Endothelial cell of umbilical vein (primary cell): ENCODE data around the gene PRPF31. TPM values are rescaled to one million over a fixed set of nuclear protein-coding genes. Genes with fewer than 3 reads are reported as not detected.
A peak's percentile ranks its signal among the peaks of the same experiment; 100 is the strongest.

Source experiments
- BruUV-seq: library from RNA; stranded (reverse); fragments of 400-500 nt; replicated peaks from 2 replicates; lab custom pipeline; 2021; lab: Mats Ljungman, UMichigan
- CTCF ChIA-PET: fragments of 300-600, 350-600 bp; sonication (Branson Sonifier 250); formaldehyde crosslinking; loops from one replicate; lab custom pipeline; 2021; ENCODE audit warnings: antibody characterized with exemption, inconsistent platforms; lab: Charles Lee
- POLR2A ChIA-PET: fragments of 300-600, 350-600 bp; sonication (Branson Sonifier 250); formaldehyde crosslinking; loops from one replicate; lab custom pipeline; 2021; ENCODE audit warnings: antibody characterized with exemption, inconsistent platforms; lab: Charles Lee
- DNase-seq: peaks from one replicate; pipeline ENCODE4 v3.0.0-alpha.2; 2011; ENCODE audit warnings: low read depth, low spot score
- FAIRE-seq: peaks from 2 replicates; lab custom pipeline; 2011; peaks lifted over from hg19 to GRCh38; lab: Jason Lieb, UNC
- H2AFZ ChIP-seq: 2 replicates; pipeline ENCODE4 v1.6.0; 2012; ENCODE audit warnings: low read depth, low read length, control low read depth, inconsistent platforms
- H3K27ac ChIP-seq: 2 replicates; pipeline ENCODE4 v1.5.1; 2011; ENCODE audit warnings: low read depth, mild to moderate bottlenecking, control low read depth, low read length, moderate library complexity; ENCODE audit not compliant: insufficient read depth
- H3K27me3 ChIP-seq, 2 experiments: 2 replicates each; pipeline versions ENCODE4 v1.6.0 to v1.6.1; 2011; ENCODE audit warnings: low read length in 2 of 2, mixed read lengths in 1 of 2; ENCODE audit not compliant: control insufficient read depth in 2 of 2, insufficient read depth in 2 of 2
- H3K36me3 ChIP-seq, 2 experiments: 2 replicates in 1 of 2; 3 replicates in 1 of 2; pipeline ENCODE4 v1.5.1; 2011; ENCODE audit warnings: low read length in 2 of 2, mild to moderate bottlenecking in 1 of 2, moderate library complexity in 1 of 2; ENCODE audit not compliant: control insufficient read depth in 2 of 2, insufficient read depth in 2 of 2; ENCODE audit errors: extremely low read depth in 1 of 2
- H3K4me1 ChIP-seq: 3 replicates; pipeline ENCODE4 v1.5.1; 2011; ENCODE audit warnings: mild to moderate bottlenecking, low read length; ENCODE audit not compliant: control insufficient read depth, insufficient read depth; ENCODE audit errors: extremely low read depth
- H3K4me2 ChIP-seq: 2 replicates; pipeline ENCODE4 v1.6.1; 2011; ENCODE audit warnings: low read length, control low read depth, mixed read lengths; ENCODE audit not compliant: insufficient read depth
- H3K4me3 ChIP-seq, 3 experiments: fragments of 200-600 bp in 1 of 3; sonication (generic), shearing (Covaris generic) in 1 of 3; replicated peaks in 1 of 3; 2 replicates each; pipeline ENCODE4 v1.5.1; 2011 to 2016; ENCODE audit warnings: control low read depth in 3 of 3, low read length in 3 of 3, mild to moderate bottlenecking in 2 of 3, inconsistent platforms in 1 of 3, low read depth in 1 of 3, moderate library complexity in 1 of 3; ENCODE audit not compliant: insufficient read depth in 1 of 3
- H3K79me2 ChIP-seq: 2 replicates; pipeline ENCODE4 v1.6.0; 2012; ENCODE audit warnings: low read length, inconsistent platforms; ENCODE audit not compliant: control insufficient read depth, insufficient read depth
- H3K9ac ChIP-seq: replicated peaks from 2 replicates; pipeline ENCODE3; 2011; ENCODE audit warnings: low read length, control low read depth; ENCODE audit not compliant: insufficient read depth; ENCODE audit errors: extremely low read depth
- H3K9me1 ChIP-seq: replicated peaks from 3 replicates; pipeline ENCODE4 v1.6.0; 2011; ENCODE audit warnings: mild to moderate bottlenecking, low read length; ENCODE audit not compliant: control insufficient read depth, insufficient read depth; ENCODE audit errors: extremely low read depth
- H3K9me3 ChIP-seq: replicated peaks from 2 replicates; pipeline ENCODE4 v1.5.1; 2012; ENCODE audit warnings: low read length, inconsistent platforms; ENCODE audit not compliant: control insufficient read depth, insufficient read depth
- H4K20me1 ChIP-seq: replicated peaks from 2 replicates; pipeline ENCODE3; 2011; ENCODE audit warnings: mild to moderate bottlenecking, low read length; ENCODE audit not compliant: control insufficient read depth, insufficient read depth; ENCODE audit errors: extremely low read depth
- EZH2 ChIP-seq: IDR thresholded peaks from 2 replicates; pipeline ENCODE4 v1.6.1; 2012; ENCODE audit warnings: borderline replicate concordance, low read depth, mild to moderate bottlenecking, moderate library complexity, low read length, inconsistent platforms; ENCODE audit not compliant: severe bottlenecking
- GATA2 ChIP-seq: IDR thresholded peaks from 2 replicates; pipeline ENCODE4 v1.7.0; 2011; ENCODE audit warnings: low read depth, mild to moderate bottlenecking, moderate library complexity, mixed read lengths, low read length; ENCODE audit not compliant: insufficient read length, insufficient read depth
- JUN ChIP-seq: IDR thresholded peaks from 2 replicates; pipeline ENCODE4 v1.6.1; 2011; ENCODE audit warnings: borderline replicate concordance, low read depth; ENCODE audit not compliant: insufficient read length, insufficient read depth
- MYC ChIP-seq: IDR thresholded peaks from one replicate; pipeline ENCODE4 v1.6.1; 2011; ENCODE audit warnings: mild to moderate bottlenecking, low read depth, low read length
- POLR2A ChIP-seq: IDR thresholded peaks from 2 replicates; pipeline ENCODE4 v1.6.1; 2012; ENCODE audit warnings: low read depth, mild to moderate bottlenecking, control low read depth, low read length
- POLR2AphosphoS5 ChIP-seq: IDR thresholded peaks from 2 replicates; pipeline ENCODE4 v1.6.1; 2012; ENCODE audit warnings: low read depth, mild to moderate bottlenecking, control low read depth, low read length, moderate library complexity; ENCODE audit not compliant: insufficient read depth
- dilution Hi-C: fragments of 300-500 bp; cut with MboI; formaldehyde crosslinking; loops from one replicate; pipeline ENCODE4 v1.15.0; 2019; ENCODE audit warnings: low sequenced_read_pairs; ENCODE audit not compliant: extremely low pct_ligation_motif_present
- intact Hi-C: fragments of 100-400 bp; cut with micrococcal nuclease; formaldehyde crosslinking; loops from one replicate; pipeline ENCODE4 v1.10.0; 2022
- polyA plus RNA-seq, 4 experiments: library from polyadenylated mRNA; depleted of rRNA in 3 of 4; stranded (reverse) in 3 of 4; unstranded in 1 of 4; fragments of >200 nt; gene quantifications; 2 replicates each; pipeline versions ENCODE4 v1.2.1 to v1.2.3, GENCODE V29; 2011 to 2012; ENCODE audit warnings: missing spikeins in 1 of 4
- total RNA-seq: library from RNA; stranded (reverse); gene quantifications from 2 replicates; pipeline ENCODE4 v1.2.3, GENCODE V29; 2021
- TF ChIP-seq, protein P1 (sequence below): IDR thresholded peaks from 2 replicates; pipeline ENCODE4 v1.6.1; 2011; ENCODE audit not compliant: insufficient read depth, insufficient read length

Gene PRPF31
- total and polyA plus RNA-seq, 2 donors (not counting 3 experiments of a cell fraction or from before 2014, with no cell fraction given), result 76.2 to 101 TPM

DNA sequence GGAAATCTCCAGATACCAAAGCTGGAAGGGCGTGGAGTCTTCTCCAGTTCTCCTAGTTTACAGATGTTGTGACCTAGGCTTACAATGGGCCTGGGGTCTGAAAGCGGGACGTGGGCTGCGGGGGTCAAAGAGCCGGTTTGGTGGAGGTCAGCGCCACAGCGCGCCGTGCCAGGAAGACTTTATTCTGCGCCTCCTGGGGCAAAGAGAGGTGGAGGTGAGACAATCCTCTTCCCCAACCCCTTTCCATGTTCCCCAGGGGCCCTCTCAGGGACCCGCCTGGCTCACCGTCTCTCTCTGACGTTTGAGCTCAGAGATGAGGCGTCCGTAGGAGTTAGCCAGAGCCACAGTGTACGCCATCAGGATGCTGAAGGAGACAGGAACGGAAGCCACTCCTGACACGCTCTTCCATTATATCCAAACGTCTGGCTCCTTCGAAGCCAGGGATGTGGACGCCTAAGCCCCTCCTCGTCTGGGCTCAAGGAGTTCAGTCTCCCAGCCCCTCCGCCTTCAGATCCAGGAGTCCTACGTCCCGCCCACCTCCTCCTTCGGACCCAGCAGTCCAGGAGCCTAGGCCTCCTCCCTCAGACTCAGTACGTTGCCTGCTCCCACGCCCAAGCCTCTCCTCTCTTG, 44.7 kb downstream of the PRPF31 start:
- peaks cover 18% of the 10 kb centered on the region for H3K4me1 ChIP-seq
- DNase-seq, result peak; percentile 26
- TF ChIP-seq POLR2A, result no peak
- no peak for TF ChIP-seq GATA2
- no peak for TF ChIP-seq POLR2AphosphoS5
- TF ChIP-seq JUN, result no peak
- TF ChIP-seq, protein P1, sequence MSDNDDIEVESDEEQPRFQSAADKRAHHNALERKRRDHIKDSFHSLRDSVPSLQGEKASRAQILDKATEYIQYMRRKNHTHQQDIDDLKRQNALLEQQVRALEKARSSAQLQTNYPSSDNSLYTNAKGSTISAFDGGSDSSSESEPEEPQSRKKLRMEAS, result no peak
- TF ChIP-seq EZH2, result no peak
- no peak for TF ChIP-seq MYC
- no peaks in the 10 kb centered on the region for H4K20me1 ChIP-seq
- peaks cover 4 to 17% of the 10 kb centered on the region in 2 experiments for H3K36me3 ChIP-seq
- FAIRE-seq, result no peak
- no peaks in the 10 kb centered on the region for H3K9me1 ChIP-seq
- TSS peak; percentile 76 for BruUV-seq
- H3K79me2 ChIP-seq, result peaks cover 4% of the 10 kb centered on the region
- peaks cover 0 to 8% of the 10 kb centered on the region in 2 experiments for H3K27me3 ChIP-seq
- peak overlapping the region; percentile 73 for H2AFZ ChIP-seq
- H3K27ac ChIP-seq, result peak overlapping the region; percentile 71
- intact Hi-C loops (loop anchor here (5.0 kb wide), 2 partner anchors 42 to 297 kb away; partner anchors contain the start of gene RPS9), dilution Hi-C loops (no loop called here)
- no peaks in the 10 kb centered on the region for H3K9me3 ChIP-seq
- CTCF ChIA-PET, result interaction anchor here (0.8 to 1.8 kb wide), 9 partner anchors 10 to 1474 kb away, joined by 3 to 8 read pairs (median 4); partner anchors contain the start of genes CNOT3, MBOAT7, TMC4 and TSEN34
- POLR2A ChIA-PET, result interaction anchor here (1.6 kb wide), 1 partner anchor 29 kb away, joined by 4 read pairs; the partner anchor contains the start of gene MBOAT7
- peak overlapping the region; percentile 81 for H3K9ac ChIP-seq
- H3K4me3 ChIP-seq, result peak overlapping the region; percentile 39 to 56 (median 54)
- H3K4me2 ChIP-seq, result peak overlapping the region; percentile 67
